ENCODE data around the gene GMDS. TPM values are rescaled to one million over a fixed set of nuclear protein-coding genes. Genes with fewer than 3 reads are reported as not detected.
A peak's percentile ranks its signal among the peaks of the same experiment; 100 is the strongest.

GMDS gene
- total and polyA plus RNA-seq, 2 donors (not counting 1 experiment from before 2014, with no cell fraction given), result 12.7 to 34.5 TPM

DNA sequence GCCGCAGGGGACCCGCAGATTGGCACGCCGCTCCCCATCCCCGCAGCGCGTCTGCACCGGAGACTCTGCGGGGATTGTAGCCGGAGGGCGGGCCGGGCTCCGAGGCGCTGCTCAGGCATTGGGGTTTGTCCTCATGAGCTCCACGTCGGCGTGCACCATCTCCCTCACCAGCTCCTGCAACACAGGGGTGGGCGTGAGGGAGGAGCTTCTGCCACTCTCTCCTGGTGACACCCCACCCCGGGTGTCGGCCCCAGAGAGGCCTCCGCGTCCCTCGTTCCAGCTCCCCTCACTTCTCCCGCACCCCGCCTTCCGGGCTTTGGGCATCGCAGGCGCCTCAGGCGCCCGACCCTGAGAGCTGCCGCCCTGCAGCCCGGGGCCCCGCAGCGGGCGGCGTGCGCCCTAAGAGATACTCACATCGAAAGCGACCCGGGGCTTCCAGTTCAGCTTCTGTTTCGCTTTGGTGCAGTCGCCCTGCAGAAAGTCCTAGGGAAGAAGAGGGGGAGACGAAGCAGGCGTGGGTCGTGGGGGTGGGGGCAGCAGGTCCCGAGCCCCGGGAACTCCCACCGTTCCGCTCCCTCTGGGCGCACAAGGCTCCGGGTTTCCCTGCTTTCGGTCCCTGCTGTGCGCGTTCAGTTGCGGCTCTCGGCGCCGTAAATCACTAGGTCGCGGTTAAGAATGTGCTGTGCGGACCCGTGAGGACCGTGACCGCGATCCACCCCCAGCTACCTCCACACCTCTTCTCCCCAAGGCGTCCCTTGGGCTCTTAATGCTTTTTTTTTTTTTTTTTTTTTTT is 621.2 kb downstream of the GMDS start:
- H3K36me3 ChIP-seq (ENCODE audit: control insufficient read depth, insufficient read depth, low read length), result no peaks in the 10 kb centered on the region
- peak overlapping the region; percentile 61 to 74 (median 70) for H3K4me3 ChIP-seq (replicated peaks in 1 of 4; ENCODE audit: control extremely low read depth in 1 of 4, insufficient read depth in 1 of 4, low read depth in 3 of 4, low read length in 4 of 4)
- no peak overlapping the region for H3K27ac ChIP-seq (ENCODE audit: insufficient read depth, low read length)
- H3K27me3 ChIP-seq (ENCODE audit: control insufficient read depth, insufficient read depth, low read length), result peaks cover 23% of the 10 kb centered on the region
- peak overlapping the region; percentile 93 for H3K4me2 ChIP-seq (ENCODE audit: extremely low read depth, insufficient read depth, low read length)
- peak overlapping the region; percentile 1 for H3K9ac ChIP-seq (ENCODE audit: insufficient read depth, low read length)
- H2AFZ ChIP-seq (ENCODE audit: low read length), result no peak overlapping the region
- H3K4me1 ChIP-seq (ENCODE audit: control insufficient read depth, extremely low read depth, insufficient read depth, low read length), result no peaks in the 10 kb centered on the region
- no peaks in the 10 kb centered on the region for H3K79me2 ChIP-seq (ENCODE audit: control insufficient read depth, insufficient read depth, low read length)
- DNase-seq (ENCODE audit: low read depth in 2 of 2), result no peak
- TF ChIP-seq, protein P1, sequence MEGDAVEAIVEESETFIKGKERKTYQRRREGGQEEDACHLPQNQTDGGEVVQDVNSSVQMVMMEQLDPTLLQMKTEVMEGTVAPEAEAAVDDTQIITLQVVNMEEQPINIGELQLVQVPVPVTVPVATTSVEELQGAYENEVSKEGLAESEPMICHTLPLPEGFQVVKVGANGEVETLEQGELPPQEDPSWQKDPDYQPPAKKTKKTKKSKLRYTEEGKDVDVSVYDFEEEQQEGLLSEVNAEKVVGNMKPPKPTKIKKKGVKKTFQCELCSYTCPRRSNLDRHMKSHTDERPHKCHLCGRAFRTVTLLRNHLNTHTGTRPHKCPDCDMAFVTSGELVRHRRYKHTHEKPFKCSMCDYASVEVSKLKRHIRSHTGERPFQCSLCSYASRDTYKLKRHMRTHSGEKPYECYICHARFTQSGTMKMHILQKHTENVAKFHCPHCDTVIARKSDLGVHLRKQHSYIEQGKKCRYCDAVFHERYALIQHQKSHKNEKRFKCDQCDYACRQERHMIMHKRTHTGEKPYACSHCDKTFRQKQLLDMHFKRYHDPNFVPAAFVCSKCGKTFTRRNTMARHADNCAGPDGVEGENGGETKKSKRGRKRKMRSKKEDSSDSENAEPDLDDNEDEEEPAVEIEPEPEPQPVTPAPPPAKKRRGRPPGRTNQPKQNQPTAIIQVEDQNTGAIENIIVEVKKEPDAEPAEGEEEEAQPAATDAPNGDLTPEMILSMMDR (conservative IDR thresholded peaks at IDR 0.05 in 1 of 2, IDR thresholded peaks at IDR 0.05 in 1 of 2; ENCODE audit: low read depth in 1 of 2, low read length in 2 of 2), result no peak
- no peak for TF ChIP-seq EZH2 (IDR thresholded peaks at IDR 0.05; ENCODE audit: low read length, missing control alignments)
- no peaks in the 10 kb centered on the region for H4K20me1 ChIP-seq (ENCODE audit: control insufficient read depth, extremely low read depth, insufficient read depth, low read length)
- no peaks in the 10 kb centered on the region for H3K9me3 ChIP-seq (ENCODE audit: control insufficient read depth, insufficient read depth, low read depth, low read length)

DNA sequence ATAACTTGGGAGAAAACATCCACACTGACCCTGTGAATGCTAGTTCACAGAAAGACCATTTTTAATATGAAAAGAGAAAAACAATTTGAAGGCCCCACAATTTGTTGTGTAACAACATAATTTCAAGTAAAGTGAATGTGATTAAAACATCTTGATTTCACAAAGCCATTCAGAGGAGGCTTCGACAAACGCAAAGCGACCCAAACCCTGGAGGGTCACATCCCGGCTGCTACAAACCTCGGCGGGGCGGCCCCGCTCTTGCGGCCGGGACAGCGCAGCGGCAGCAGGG is 621.7 kb downstream of the GMDS start:
- H2AFZ ChIP-seq (ENCODE audit: low read length), result no peak overlapping the region
- no peak overlapping the region for H3K27ac ChIP-seq (ENCODE audit: insufficient read depth, low read length)
- no peak overlapping the region for H3K4me2 ChIP-seq (ENCODE audit: extremely low read depth, insufficient read depth, low read length)
- H4K20me1 ChIP-seq (ENCODE audit: control insufficient read depth, extremely low read depth, insufficient read depth, low read length), result no peaks in the 10 kb centered on the region
- no peak overlapping the region for H3K4me3 ChIP-seq (replicated peaks in 1 of 4; ENCODE audit: control extremely low read depth in 1 of 4, insufficient read depth in 1 of 4, low read depth in 3 of 4, low read length in 4 of 4)
- H3K27me3 ChIP-seq (ENCODE audit: control insufficient read depth, insufficient read depth, low read length), result peaks cover 23% of the 10 kb centered on the region
- H3K9me3 ChIP-seq (ENCODE audit: control insufficient read depth, insufficient read depth, low read depth, low read length), result no peaks in the 10 kb centered on the region
- no peaks in the 10 kb centered on the region for H3K36me3 ChIP-seq (ENCODE audit: control insufficient read depth, insufficient read depth, low read length)
- H3K4me1 ChIP-seq (ENCODE audit: control insufficient read depth, extremely low read depth, insufficient read depth, low read length), result no peaks in the 10 kb centered on the region
- no peak for TF ChIP-seq EZH2 (IDR thresholded peaks at IDR 0.05; ENCODE audit: low read length, missing control alignments)
- TF ChIP-seq, protein P1 (conservative IDR thresholded peaks at IDR 0.05 in 1 of 2, IDR thresholded peaks at IDR 0.05 in 1 of 2; ENCODE audit: low read depth in 1 of 2, low read length in 2 of 2), result no peak
- no peak overlapping the region for H3K9ac ChIP-seq (ENCODE audit: insufficient read depth, low read length)
- H3K79me2 ChIP-seq (ENCODE audit: control insufficient read depth, insufficient read depth, low read length), result no peaks in the 10 kb centered on the region
- no peak for DNase-seq (ENCODE audit: low read depth in 2 of 2)

DNA sequence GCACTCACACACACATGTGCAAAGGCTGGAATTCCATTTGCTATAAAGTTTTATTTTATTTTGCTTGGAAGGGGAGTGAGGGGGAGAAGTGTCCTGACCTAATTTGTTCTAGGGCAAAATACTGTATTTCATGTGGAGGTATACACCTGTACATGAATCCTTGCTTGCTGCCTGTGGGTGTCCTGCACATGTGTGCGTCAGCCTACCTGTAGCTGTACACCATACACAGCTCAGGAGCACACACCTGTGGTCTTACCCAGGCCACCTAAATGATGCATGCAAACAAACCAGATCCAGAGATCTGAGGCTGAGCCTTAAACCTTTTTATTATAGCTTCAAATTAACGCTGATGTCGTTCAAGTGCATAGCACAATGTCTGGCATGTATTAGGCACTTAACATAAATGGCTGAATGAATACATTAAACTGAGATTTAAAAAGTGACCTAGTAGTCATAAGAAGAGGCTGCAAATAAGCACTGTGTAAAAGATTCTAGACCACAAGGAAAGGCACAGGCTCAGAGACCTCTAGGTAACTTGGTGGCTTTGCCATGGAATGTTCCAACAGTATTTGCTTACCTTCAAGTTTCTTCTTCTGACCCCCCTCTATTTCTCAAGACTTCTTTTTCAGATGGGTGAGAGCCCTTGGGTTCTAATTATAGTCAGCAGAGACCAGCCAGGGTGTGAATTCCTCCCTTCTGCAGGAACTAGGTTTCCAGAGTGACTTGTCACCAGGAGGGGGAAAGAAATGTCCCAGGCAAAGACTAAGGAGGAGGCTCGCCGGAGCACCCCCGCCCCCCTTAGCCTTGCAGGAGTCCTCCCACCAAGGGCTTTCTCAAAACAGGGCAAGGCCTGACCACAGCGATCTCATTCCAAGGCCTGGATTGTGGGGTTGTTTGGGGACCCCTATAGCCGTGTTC is 622.3 kb downstream of the GMDS start:
- no peaks in the 10 kb centered on the region for H4K20me1 ChIP-seq (ENCODE audit: control insufficient read depth, extremely low read depth, insufficient read depth, low read length)
- H3K36me3 ChIP-seq (ENCODE audit: control insufficient read depth, insufficient read depth, low read length), result no peaks in the 10 kb centered on the region
- TF ChIP-seq, protein P1 (conservative IDR thresholded peaks at IDR 0.05 in 1 of 2, IDR thresholded peaks at IDR 0.05 in 1 of 2; ENCODE audit: low read depth in 1 of 2, low read length in 2 of 2), result no peak
- TF ChIP-seq EZH2 (IDR thresholded peaks at IDR 0.05; ENCODE audit: low read length, missing control alignments), result no peak
- H2AFZ ChIP-seq (ENCODE audit: low read length), result no peak overlapping the region
- H3K4me2 ChIP-seq (ENCODE audit: extremely low read depth, insufficient read depth, low read length), result no peak overlapping the region
- no peaks in the 10 kb centered on the region for H3K4me1 ChIP-seq (ENCODE audit: control insufficient read depth, extremely low read depth, insufficient read depth, low read length)
- no peaks in the 10 kb centered on the region for H3K9me3 ChIP-seq (ENCODE audit: control insufficient read depth, insufficient read depth, low read depth, low read length)
- H3K79me2 ChIP-seq (ENCODE audit: control insufficient read depth, insufficient read depth, low read length), result no peaks in the 10 kb centered on the region
- no peak for DNase-seq (ENCODE audit: low read depth in 2 of 2)
- no peak overlapping the region for H3K9ac ChIP-seq (ENCODE audit: insufficient read depth, low read length)
- H3K27ac ChIP-seq (ENCODE audit: insufficient read depth, low read length), result no peak overlapping the region
- H3K27me3 ChIP-seq (ENCODE audit: control insufficient read depth, insufficient read depth, low read length), result peaks cover 23% of the 10 kb centered on the region
- no peak overlapping the region for H3K4me3 ChIP-seq (replicated peaks in 1 of 4; ENCODE audit: control extremely low read depth in 1 of 4, insufficient read depth in 1 of 4, low read depth in 3 of 4, low read length in 4 of 4)

Measured in fibroblast of lung (primary cell).